SU-DHL-6 (cell line): ENCODE measurements around the gene CDKN1B.

ENCODE experiments used
- H2AFZ ChIP-seq: fragments of 200-600 bp; sonication (generic); 2 replicates; pipeline ENCODE4 v1.6.1; 2014; ENCODE audit warnings: low read depth, mild to moderate bottlenecking, moderate library complexity, mixed read lengths, antibody characterized with exemption, low read length; ENCODE audit not compliant: severe bottlenecking
- H3F3A ChIP-seq: fragments of 200-600 bp; shearing (Covaris generic); 2 replicates; pipeline ENCODE4 v1.6.0; 2016; ENCODE audit warnings: antibody characterized with exemption, mild to moderate bottlenecking; ENCODE audit not compliant: insufficient read depth
- H3K27ac ChIP-seq: fragments of 200-600 bp; sonication (generic); 2 replicates; pipeline ENCODE4 v1.5.1; 2016; ENCODE audit warnings: low read depth, mild to moderate bottlenecking, low read length, moderate library complexity, mixed read lengths
- H3K27me3 ChIP-seq: fragments of 200-600 bp; sonication (generic), shearing (Covaris generic); 2 replicates; pipeline ENCODE4 v1.6.0; 2014; ENCODE audit warnings: mild to moderate bottlenecking, low read length
- H3K36me3 ChIP-seq: fragments of 200-600 bp; sonication (generic); 2 replicates; pipeline ENCODE4 v1.6.1; 2014; ENCODE audit warnings: mild to moderate bottlenecking, low read length, mixed read lengths
- H3K4me2 ChIP-seq: fragments of 300-600, 200-600 bp; shearing (Covaris generic), sonication (generic); 2 replicates; pipeline ENCODE4 v1.6.0; 2014; ENCODE audit warnings: low read length, low read depth, mild to moderate bottlenecking; ENCODE audit not compliant: poor library complexity, severe bottlenecking
- H3K4me3 ChIP-seq: fragments of 200-600 bp; sonication (generic); 2 replicates; pipeline ENCODE4 v1.5.1; 2014; ENCODE audit warnings: antibody characterized with exemption, low read length, mild to moderate bottlenecking, mixed read lengths; ENCODE audit not compliant: insufficient read depth, poor library complexity, severe bottlenecking
- H3K79me2 ChIP-seq: fragments of 200-600 bp; sonication (generic); 2 replicates; pipeline ENCODE4 v1.6.1; 2014; ENCODE audit warnings: mild to moderate bottlenecking, low read length, moderate library complexity; ENCODE audit not compliant: insufficient read depth
- H3K9ac ChIP-seq: fragments of 200-600 bp; sonication (generic); 2 replicates; pipeline ENCODE4 v1.7.0; 2014; ENCODE audit warnings: mild to moderate bottlenecking, low read length
- H3K9me2 ChIP-seq: fragments of 200-600 bp; sonication (generic); replicated peaks from 2 replicates; pipeline ENCODE4 v1.6.1; 2014; ENCODE audit warnings: low read length; ENCODE audit not compliant: insufficient read depth
- H3K9me3 ChIP-seq: fragments of 200-600 bp; sonication (generic); 2 replicates; pipeline ENCODE4 v1.6.1; 2014; ENCODE audit warnings: low read length, mixed read lengths; ENCODE audit not compliant: insufficient read depth
- H4K20me1 ChIP-seq: fragments of 200-600 bp; sonication (generic); 2 replicates; pipeline ENCODE4 v1.6.1; 2014; ENCODE audit warnings: low read depth, mild to moderate bottlenecking, antibody characterized with exemption, low read length, moderate library complexity, mixed read lengths
- EZH2phosphoT487 ChIP-seq: fragments of 200-600 bp; sonication (generic), shearing (Covaris generic); conservative IDR thresholded peaks from 2 replicates; pipeline ENCODE4 v1.6.1; 2018; ENCODE audit warnings: mild to moderate bottlenecking, antibody characterized with exemption, low read length, moderate library complexity, mixed read lengths
- TF ChIP-seq, protein P1 (sequence below): fragments of 200-600 bp; sonication (generic); IDR thresholded peaks from one replicate; pipeline ENCODE4 v1.5.1; 2017; ENCODE audit warnings: antibody characterized with exemption, mild to moderate bottlenecking, low read length, moderate library complexity; ENCODE audit not compliant: insufficient read depth, poor library complexity, severe bottlenecking

The CDKN1B gene

DNA sequence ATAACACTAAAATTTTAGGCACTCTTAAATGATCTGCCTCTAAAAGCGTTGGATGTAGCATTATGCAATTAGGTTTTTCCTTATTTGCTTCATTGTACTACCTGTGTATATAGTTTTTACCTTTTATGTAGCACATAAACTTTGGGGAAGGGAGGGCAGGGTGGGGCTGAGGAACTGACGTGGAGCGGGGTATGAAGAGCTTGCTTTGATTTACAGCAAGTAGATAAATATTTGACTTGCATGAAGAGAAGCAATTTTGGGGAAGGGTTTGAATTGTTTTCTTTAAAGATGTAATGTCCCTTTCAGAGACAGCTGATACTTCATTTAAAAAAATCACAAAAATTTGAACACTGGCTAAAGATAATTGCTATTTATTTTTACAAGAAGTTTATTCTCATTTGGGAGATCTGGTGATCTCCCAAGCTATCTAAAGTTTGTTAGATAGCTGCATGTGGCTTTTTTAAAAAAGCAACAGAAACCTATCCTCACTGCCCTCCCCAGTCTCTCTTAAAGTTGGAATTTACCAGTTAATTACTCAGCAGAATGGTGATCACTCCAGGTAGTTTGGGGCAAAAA, 4.1 kb downstream of the CDKN1B start:
- no peaks in the 10 kb centered on the region for H3K9me2 ChIP-seq
- TF ChIP-seq EZH2phosphoT487: no peak
- TF ChIP-seq, protein P1, sequence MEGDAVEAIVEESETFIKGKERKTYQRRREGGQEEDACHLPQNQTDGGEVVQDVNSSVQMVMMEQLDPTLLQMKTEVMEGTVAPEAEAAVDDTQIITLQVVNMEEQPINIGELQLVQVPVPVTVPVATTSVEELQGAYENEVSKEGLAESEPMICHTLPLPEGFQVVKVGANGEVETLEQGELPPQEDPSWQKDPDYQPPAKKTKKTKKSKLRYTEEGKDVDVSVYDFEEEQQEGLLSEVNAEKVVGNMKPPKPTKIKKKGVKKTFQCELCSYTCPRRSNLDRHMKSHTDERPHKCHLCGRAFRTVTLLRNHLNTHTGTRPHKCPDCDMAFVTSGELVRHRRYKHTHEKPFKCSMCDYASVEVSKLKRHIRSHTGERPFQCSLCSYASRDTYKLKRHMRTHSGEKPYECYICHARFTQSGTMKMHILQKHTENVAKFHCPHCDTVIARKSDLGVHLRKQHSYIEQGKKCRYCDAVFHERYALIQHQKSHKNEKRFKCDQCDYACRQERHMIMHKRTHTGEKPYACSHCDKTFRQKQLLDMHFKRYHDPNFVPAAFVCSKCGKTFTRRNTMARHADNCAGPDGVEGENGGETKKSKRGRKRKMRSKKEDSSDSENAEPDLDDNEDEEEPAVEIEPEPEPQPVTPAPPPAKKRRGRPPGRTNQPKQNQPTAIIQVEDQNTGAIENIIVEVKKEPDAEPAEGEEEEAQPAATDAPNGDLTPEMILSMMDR: no peak
- peak overlapping the region; percentile 97 for H3K27ac ChIP-seq
- H3K4me2 ChIP-seq: peak overlapping the region; percentile 93
- H3K9me3 ChIP-seq: no peaks in the 10 kb centered on the region
- peaks cover 17% of the 10 kb centered on the region; the same call in 1 of the 2 replicates for H3K36me3 ChIP-seq
- H3F3A ChIP-seq: peaks cover 29% of the 10 kb centered on the region
- H3K4me3 ChIP-seq: no peak overlapping the region
- H4K20me1 ChIP-seq: peaks cover 4% of the 10 kb centered on the region; the same call in 1 of the 2 replicates
- H3K79me2 ChIP-seq: peaks cover 21% of the 10 kb centered on the region; the same call in 1 of the 2 replicates
- no peak overlapping the region for H2AFZ ChIP-seq
- no peak overlapping the region for H3K9ac ChIP-seq
- H3K27me3 ChIP-seq: no peaks in the 10 kb centered on the region

DNA sequence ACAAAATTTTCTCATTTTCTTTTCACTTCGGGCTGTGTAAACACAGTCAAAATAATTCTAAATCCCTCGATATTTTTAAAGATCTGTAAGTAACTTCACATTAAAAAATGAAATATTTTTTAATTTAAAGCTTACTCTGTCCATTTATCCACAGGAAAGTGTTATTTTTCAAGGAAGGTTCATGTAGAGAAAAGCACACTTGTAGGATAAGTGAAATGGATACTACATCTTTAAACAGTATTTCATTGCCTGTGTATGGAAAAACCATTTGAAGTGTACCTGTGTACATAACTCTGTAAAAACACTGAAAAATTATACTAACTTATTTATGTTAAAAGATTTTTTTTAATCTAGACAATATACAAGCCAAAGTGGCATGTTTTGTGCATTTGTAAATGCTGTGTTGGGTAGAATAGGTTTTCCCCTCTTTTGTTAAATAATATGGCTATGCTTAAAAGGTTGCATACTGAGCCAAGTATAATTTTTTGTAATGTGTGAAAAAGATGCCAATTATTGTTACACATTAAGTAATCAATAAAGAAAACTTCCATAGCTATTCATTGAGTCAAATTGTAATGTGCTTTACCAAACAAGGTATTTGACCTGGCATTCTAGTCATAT, 4.8 kb downstream of the CDKN1B start:
- TF ChIP-seq, protein P1: no peak
- TF ChIP-seq EZH2phosphoT487: no peak
- Histone ChIP-seq H3K79me2 (peaks cover 28% of the 10 kb centered on the region), H3K9ac (peak overlapping the region; percentile 91), H3F3A (peaks cover 29% of the 10 kb centered on the region; the same call in 1 of the 2 replicates), H3K4me3 (peak overlapping the region; percentile 60), H2AFZ (no peak overlapping the region), H3K9me3 (no peaks in the 10 kb centered on the region), H4K20me1 (peaks cover 4% of the 10 kb centered on the region; the same call in 1 of the 2 replicates), H3K27ac (peak overlapping the region; percentile 97; the same call in 1 of the 2 replicates), H3K36me3 (peaks cover 17% of the 10 kb centered on the region; the same call in 1 of the 2 replicates), H3K4me2 (peak overlapping the region; percentile 93), H3K27me3 (no peaks in the 10 kb centered on the region), H3K9me2 (no peaks in the 10 kb centered on the region)

DNA sequence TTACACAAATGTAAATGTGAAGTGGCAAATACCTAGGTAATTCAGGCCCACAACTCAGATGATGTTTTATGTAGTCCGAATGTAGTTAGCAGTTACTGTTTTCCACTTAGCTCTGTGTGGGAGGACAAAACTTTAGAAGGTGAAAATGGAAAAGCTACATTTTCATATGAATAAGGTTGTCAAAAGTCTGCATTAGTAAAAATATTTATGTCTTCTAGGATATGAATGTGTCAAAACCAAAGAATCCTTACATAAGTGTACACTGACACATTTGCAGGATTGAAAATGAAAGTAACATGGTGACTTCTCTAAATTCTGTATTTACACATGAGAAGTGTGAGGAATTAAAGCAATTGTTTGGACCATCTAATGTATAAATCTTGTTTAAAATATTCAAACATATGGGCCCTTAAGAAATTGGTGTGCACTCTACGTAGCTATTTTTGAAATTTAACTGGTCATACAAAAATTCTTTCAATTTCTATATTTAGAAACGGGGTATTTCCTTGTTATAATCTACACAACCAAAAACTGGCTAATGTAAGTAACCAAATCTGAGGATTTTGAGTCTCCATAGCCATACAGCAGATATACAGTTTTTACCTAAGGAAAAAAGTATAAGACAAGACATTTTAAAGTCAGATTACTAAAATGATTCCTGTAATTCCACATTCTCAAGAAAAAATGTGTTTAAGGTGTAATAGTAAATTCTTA, 5.4 kb downstream of the CDKN1B start:
- Histone ChIP-seq H3K27ac (peak overlapping the region; percentile 97), H3K79me2 (peaks cover 35% of the 10 kb centered on the region), H3K4me3 (peak overlapping the region; percentile 60), H3F3A (peaks cover 29% of the 10 kb centered on the region; the same call in 1 of the 2 replicates), H3K9me2 (no peaks in the 10 kb centered on the region), H2AFZ (no peak overlapping the region), H3K36me3 (peaks cover 17% of the 10 kb centered on the region; the same call in 1 of the 2 replicates), H4K20me1 (peaks cover 4% of the 10 kb centered on the region; the same call in 1 of the 2 replicates), H3K9ac (peak overlapping the region; percentile 91), H3K9me3 (no peaks in the 10 kb centered on the region), H3K4me2 (peak overlapping the region; percentile 93), H3K27me3 (no peaks in the 10 kb centered on the region)
- TF ChIP-seq EZH2phosphoT487: no peak
- TF ChIP-seq, protein P1: no peak
